Stimulated activated CD8-positive, alpha-beta memory T cell treated with anti-CD3 and anti-CD28 coated beads, Interleukin-15, amount 100 ng/mL, for 48 hours (primary cell): Measurements from ENCODE around the gene HMCN1.
"Not testable (repeated sequence)": the region's sequence is repeated elsewhere in the genome, so short reads cannot be mapped to it uniquely, and the experiment has no call there.

ENCODE experiments used
- DNase-seq, 2 donors: peaks; one replicate each; pipeline ENCODE4 v3.0.0-alpha.2; 2020; ENCODE audit warnings: low read depth in 2 of 2

The HMCN1 gene

GRCh38 chr1:186202271-186202764 is 468.1 kb downstream of the HMCN1 start:
- no peak for DNase-seq

- no peak for DNase-seq
Measured at GRCh38 chr1:186202776-186203175, 468.6 kb downstream of the HMCN1 start.

DNA sequence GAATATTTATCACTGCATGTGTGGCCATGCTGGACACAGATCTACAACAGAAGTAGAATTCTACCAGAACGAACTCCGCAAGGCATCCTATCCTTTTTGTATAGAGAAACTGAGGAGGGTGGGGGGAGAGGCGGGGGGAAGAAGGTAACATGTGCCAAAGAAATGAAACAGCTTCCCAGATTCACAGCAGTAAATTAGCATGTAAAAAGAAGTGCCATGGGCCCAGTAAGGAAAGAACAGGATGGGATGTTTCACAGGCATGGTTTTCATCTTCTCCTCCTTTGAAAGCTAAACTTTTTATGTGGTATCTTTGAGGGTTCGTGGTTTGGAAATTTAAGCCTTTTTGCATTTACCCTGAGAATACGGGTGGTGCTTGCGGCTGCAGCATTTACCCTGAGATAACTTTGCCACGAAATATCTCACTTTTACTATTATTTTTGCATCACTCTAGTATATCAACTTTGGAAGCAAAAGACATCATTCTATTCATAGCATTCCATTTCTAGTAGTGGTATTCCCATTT is 471.9 kb downstream of the HMCN1 start:
- no peak for DNase-seq

- no peak for DNase-seq
Measured at GRCh38 chr1:186207391-186208085, 473.3 kb downstream of the HMCN1 start.

- DNase-seq: no peak
Measured at GRCh38 chr1:186208405-186209129, 474.4 kb downstream of the HMCN1 start.

DNA sequence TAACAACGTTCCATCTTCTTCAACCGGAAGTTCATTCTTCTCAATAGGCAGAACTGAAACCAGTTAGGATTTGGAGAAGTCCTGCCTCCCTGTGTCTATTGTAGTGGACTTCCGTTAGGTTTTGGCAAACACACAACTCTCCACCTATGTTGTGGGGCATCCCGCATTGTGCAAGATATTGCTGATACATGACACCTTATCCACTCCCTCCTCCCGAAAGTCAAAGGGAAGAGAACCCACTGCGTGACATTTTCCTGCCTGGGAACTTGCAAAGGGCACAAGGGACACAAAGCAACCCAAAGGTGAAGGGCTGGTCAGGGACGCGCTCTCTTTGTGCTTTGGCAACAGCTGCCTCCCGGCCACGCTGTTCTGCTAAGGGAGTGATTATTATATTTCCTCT is 476.1 kb downstream of the HMCN1 start:
- DNase-seq: no peak

DNA sequence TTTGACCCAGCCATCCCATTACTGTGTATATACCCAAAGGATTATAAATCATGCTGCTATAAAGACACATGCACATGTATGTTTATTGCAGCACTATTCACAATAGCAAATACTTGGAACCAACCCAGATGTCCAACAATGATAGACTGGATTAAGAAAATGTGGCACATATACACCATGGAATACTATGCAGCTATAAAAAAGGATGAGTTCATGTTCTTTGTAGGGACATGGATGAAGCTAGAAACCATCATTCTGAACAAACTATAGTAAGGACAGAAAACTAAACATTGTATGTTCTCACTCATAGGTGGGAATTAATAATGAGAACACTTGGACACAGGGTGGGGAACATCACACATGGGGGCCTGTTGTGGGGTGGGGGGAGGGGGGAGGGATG is 477.4 kb downstream of the HMCN1 start:
- DNase-seq: not testable (repeated sequence)

GRCh38 chr1:186212568-186213224 is 478.5 kb downstream of the HMCN1 start:
- no peak for DNase-seq

- no peak for DNase-seq
Measured at GRCh38 chr1:186213225-186213607, 479.0 kb downstream of the HMCN1 start.

DNA sequence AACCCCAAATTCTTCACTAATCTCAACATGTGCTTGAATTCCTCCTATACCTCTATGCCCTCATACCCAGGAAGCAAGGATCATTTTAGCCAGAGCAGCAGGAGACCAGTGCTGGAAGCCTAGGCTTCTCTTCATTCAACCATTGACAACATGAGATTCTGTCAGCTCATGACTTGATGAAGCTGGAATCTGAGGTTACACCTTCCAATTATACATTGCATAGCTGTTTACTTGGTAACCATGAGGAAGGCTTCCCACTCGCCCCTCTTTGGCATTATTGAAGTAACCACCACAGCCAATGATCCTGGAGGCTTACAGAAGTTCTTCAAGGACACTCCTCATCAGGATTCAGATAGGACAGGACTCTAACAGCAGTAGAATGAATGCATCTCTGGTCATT is 480.6 kb downstream of the HMCN1 start:
- DNase-seq: no peak

DNA sequence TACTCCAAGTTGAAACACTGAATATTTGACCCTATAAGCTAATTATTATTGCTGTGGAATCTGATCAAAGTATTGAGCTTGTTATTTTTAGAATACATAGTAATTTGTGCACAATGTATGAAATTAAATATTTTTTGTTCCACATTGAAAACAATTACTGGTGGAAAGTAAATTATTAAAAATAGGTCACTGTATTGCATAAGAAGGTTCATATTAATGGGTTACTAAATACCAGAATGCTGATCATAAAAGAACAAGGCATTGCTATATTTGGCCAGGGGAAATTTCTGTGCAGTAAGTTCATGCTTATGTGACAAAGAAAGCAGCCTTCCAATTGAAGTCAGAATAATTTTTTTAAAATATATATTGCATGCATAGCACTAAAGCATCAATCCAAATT is 481.4 kb downstream of the HMCN1 start:
- DNase-seq: no peak

DNA sequence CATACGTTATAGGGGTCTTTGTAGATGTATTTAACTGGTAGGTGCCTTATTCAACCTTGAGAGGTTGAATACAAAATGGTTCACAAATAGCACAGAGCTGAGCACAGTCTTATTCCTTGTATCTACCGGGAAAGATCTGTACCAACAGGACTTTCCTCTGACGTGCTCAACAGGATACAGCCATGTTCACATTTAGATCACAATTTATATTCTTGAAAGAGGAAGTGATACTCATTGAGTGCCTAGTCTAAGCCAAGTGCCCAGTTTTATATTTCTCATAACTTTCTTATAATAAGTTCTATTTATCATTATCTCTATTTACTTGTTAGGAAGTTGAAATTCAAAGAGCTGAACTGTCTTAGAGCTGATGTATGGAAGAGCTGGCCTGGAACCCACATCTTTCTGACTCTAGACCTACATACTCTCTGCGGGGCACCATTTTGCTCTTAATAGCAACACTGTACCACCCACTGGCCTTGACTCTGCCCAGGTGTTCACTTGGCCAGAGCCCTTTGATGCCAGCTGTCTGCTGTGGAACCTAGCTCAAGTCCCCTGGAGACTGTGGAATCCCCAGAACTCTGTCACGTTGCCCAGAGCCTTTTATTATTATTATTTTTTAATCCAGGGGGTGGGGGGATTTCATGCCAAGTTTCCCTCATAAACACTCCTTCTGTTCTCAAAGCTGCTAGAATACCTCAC is 484.6 kb downstream of the HMCN1 start:
- DNase-seq: no peak

DNA sequence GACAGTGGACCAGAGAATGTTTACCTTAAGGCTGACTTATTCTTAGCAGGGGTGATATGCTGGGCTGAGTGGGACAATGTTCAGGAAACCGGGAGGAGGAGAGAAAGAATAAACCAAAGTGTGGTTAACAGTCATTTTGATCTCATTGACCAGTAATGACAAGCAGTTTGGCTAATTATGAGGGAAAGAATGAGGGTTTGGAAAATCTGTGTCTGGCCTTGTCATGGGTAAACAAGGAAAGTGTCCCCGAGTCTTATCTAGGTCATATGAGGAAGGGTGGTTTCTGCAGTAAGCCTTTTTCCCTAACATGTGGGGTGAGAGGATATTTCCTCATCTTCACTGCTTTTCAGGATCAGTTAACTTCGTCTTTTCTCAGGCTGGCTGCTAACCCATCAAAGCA is 485.9 kb downstream of the HMCN1 start:
- DNase-seq: no peak

DNA sequence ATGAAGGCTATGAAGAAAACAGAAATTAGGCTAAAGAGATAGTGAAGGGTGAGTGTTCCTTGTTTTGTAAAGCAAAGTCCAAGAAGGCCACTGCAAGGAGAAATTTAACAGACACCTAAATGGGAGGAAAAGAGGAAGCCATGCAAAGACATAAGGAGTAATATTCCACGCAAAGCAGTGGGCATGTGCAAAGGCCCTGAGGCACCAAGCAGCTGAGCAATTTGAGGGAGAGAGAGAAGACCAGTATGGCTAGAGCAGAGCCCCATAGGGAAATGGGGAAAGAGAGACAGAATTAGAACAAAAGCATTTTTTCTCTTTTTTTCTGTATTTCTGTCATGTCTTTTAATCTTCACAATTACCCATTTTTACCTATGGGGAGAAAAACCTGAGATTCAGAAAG is 486.7 kb downstream of the HMCN1 start:
- DNase-seq: no peak

DNA sequence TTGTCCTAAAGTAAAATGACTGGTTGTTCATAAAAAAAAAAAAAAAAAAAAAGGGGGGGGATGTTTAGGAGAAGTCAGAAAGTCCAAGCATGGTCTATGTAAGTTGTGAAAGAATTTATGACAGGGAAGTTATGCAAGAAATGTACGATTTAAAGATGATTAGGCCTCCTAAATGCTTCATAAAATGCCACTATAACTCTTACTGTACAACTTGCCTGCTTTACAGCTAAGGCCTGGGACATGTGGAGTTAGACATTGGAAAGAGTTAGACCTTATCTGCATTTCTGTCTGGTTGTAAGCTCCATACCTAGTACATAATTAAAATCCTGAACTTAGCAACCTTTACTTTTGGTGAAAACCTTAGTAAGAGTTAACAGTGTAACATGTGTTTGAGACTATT is 490.9 kb downstream of the HMCN1 start:
- DNase-seq: no peak

GRCh38 chr1:186228749-186229148 is 494.6 kb downstream of the HMCN1 start:
- DNase-seq: no peak

DNA sequence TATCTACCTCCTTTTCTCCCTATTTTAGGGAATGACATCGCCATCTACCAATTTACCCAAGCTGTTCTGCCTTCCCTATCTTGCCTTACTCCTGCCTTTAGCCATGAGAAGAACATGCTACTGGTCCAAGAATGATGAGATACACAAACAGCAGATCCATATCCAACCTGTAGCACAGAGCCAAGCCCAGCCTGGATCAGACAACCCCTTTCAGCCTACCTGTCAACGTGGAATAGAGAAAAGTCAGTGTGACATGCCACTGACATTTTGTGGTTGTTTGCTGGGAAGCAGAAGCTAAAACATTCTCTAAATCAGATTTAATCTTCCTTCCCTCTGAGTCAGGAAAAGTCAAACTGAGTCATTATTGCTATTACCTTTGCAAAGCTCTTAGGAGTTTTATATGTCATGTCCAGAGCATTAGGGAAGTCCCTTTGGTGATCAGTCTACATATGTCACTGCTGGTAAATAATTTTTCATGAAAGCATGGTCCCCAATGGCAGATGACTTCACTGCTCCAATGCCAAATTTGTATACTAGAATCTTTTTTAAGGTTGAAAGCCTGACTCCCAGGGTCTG is 497.8 kb downstream of the HMCN1 start:
- DNase-seq: no peak

GRCh38 chr1:186234976-186235686 is 500.9 kb downstream of the HMCN1 start:
- no peak for DNase-seq

DNA sequence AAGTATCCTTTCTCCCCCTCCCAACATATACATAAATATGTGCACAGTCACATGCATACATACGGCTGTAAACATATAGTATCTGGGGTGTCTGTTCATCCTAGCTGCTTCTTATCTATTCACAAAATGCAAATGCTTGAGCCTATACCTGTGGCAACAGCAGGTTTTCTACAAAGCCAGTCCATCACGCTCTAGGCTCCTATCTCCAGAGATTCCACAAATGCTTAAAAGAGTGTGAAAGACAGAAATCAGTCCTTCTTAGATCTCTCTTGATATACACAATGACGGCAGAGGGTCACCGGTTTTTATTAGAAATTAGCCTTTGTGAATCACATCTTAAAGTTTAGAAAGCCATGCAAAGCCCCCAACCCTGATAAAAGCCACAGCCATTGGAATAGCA is 501.5 kb downstream of the HMCN1 start:
- no peak for DNase-seq

GRCh38 chr1:186236921-186237320 is 502.7 kb downstream of the HMCN1 start:
- no peak for DNase-seq

- no peak for DNase-seq
Measured at GRCh38 chr1:186239171-186239570, 505.0 kb downstream of the HMCN1 start.
